HCT116 (cell line): Measurements from ENCODE around the gene COL2A1.

Experiments used
- EZH2 ChIP-seq: fragments of 200-600 bp; sonication (generic); IDR thresholded peaks from 2 replicates; pipeline ENCODE4 v1.6.1; 2017; ENCODE audit warnings: antibody characterized with exemption, mixed run types
- REST ChIP-seq: IDR thresholded peaks from 2 replicates; pipeline ENCODE4 v1.6.1; 2012; ENCODE audit warnings: low read depth
- SIN3A ChIP-seq: IDR thresholded peaks from 2 replicates; pipeline ENCODE4 v1.6.1; 2012; ENCODE audit warnings: low read depth
- YY1 ChIP-seq: IDR thresholded peaks from 2 replicates; pipeline ENCODE4 v1.6.1; 2011; ENCODE audit warnings: low read length, low read depth, moderate library complexity, mild to moderate bottlenecking; ENCODE audit not compliant: insufficient replicate concordance; ENCODE audit errors: extremely low read depth
- TF ChIP-seq, protein P1 (sequence below), 3 experiments: fragments of 200-600 bp in 1 of 3; sonication (generic) in 1 of 3; IDR thresholded peaks in 2 of 3; conservative IDR thresholded peaks in 1 of 3; 2 replicates each; pipeline ENCODE4 v1.5.1; 2012 to 2017; ENCODE audit warnings: low read depth in 2 of 3, low read length in 2 of 3, antibody characterized with exemption in 1 of 3, borderline replicate concordance in 1 of 3, control low read depth in 1 of 3, mild to moderate bottlenecking in 1 of 3, mixed read lengths in 1 of 3, mixed run types in 1 of 3, moderate library complexity in 1 of 3; ENCODE audit not compliant: insufficient read depth in 1 of 3

DNA sequence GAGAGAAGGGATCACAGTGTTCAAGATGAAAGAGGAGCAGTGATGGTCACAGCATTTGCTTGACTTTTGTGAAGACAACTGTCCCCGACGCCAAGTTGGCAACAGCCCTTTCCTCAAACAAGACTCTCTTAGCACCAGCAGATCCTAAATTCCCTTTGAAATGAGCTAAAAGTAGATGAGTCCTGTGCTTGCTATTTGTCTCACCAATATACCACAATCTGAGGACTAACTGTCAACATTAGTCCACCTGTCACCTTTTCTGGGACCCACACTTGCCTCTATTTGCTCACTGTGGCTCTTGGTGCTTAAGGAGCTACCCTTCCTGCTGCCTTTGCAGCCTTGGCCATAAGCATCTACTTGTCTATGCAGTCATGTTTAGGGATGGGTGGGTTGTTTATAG, 47.4 kb upstream of the COL2A1 start:
- TF ChIP-seq SIN3A: no peak
- TF ChIP-seq REST: no peak
- TF ChIP-seq YY1: no peak
- TF ChIP-seq, protein P1, sequence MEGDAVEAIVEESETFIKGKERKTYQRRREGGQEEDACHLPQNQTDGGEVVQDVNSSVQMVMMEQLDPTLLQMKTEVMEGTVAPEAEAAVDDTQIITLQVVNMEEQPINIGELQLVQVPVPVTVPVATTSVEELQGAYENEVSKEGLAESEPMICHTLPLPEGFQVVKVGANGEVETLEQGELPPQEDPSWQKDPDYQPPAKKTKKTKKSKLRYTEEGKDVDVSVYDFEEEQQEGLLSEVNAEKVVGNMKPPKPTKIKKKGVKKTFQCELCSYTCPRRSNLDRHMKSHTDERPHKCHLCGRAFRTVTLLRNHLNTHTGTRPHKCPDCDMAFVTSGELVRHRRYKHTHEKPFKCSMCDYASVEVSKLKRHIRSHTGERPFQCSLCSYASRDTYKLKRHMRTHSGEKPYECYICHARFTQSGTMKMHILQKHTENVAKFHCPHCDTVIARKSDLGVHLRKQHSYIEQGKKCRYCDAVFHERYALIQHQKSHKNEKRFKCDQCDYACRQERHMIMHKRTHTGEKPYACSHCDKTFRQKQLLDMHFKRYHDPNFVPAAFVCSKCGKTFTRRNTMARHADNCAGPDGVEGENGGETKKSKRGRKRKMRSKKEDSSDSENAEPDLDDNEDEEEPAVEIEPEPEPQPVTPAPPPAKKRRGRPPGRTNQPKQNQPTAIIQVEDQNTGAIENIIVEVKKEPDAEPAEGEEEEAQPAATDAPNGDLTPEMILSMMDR (IDR thresholded peaks at IDR 0.05 in 2 of 3, conservative IDR thresholded peaks at IDR 0.05 in 1 of 3; ENCODE audit: borderline replicate concordance in 1 of 3, insufficient read depth in 1 of 3, low read depth in 2 of 3, low read length in 2 of 3): no peak
- TF ChIP-seq EZH2: no peak
